ENCODE results near the gene GRHL1. TPM values are rescaled to one million over a fixed set of nuclear protein-coding genes. Genes with fewer than 3 reads are reported as not detected.
"Not testable (repeated sequence)": the region's sequence is repeated elsewhere in the genome, so short reads cannot be mapped to it uniquely, and the experiment has no call there.

GRHL1 gene, protein sequence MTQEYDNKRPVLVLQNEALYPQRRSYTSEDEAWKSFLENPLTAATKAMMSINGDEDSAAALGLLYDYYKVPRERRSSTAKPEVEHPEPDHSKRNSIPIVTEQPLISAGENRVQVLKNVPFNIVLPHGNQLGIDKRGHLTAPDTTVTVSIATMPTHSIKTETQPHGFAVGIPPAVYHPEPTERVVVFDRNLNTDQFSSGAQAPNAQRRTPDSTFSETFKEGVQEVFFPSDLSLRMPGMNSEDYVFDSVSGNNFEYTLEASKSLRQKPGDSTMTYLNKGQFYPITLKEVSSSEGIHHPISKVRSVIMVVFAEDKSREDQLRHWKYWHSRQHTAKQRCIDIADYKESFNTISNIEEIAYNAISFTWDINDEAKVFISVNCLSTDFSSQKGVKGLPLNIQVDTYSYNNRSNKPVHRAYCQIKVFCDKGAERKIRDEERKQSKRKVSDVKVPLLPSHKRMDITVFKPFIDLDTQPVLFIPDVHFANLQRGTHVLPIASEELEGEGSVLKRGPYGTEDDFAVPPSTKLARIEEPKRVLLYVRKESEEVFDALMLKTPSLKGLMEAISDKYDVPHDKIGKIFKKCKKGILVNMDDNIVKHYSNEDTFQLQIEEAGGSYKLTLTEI
- 1 to 10 TPM; 4.4 to 5.0 (median 4.7) TPM for polyA plus RNA-seq (ENCODE audit: insufficient read length in 3 of 3)
- long read RNA-seq, donor 1 = 0 reads
- long read RNA-seq, donor 2 = 0 reads
- long read RNA-seq, donor 3, partial matches to known transcripts = 0 of 1 reads
- long read RNA-seq, donor 3, other reads (novel, unspliced or antisense) = 0 of 1 reads
- long read RNA-seq, donor 4 = 0 reads
- long read RNA-seq, donor 5 = 0 reads
- long read RNA-seq, donor 6 = 0 reads
- long read RNA-seq, donor 7 = 0 reads
- long read RNA-seq, donor 8, partial matches to known transcripts = 0 of 1 reads
- long read RNA-seq, donor 8, other reads (novel, unspliced or antisense) = 0 of 1 reads
- long read RNA-seq, donor 9 = 0 reads
- long read RNA-seq, donor 10 = 0 reads
- long read RNA-seq, donor 11 = 0 reads
- long read RNA-seq, donor 12 = 0 reads
- long read RNA-seq, donor 13, partial matches to known transcripts = 0 of 1 reads
- long read RNA-seq, donor 13, other reads (novel, unspliced or antisense) = 0 of 1 reads
- long read RNA-seq, donor 14 = 0 reads
- long read RNA-seq, donor 15 = 0 reads
- long read RNA-seq, donor 16 = 0 reads

DNA sequence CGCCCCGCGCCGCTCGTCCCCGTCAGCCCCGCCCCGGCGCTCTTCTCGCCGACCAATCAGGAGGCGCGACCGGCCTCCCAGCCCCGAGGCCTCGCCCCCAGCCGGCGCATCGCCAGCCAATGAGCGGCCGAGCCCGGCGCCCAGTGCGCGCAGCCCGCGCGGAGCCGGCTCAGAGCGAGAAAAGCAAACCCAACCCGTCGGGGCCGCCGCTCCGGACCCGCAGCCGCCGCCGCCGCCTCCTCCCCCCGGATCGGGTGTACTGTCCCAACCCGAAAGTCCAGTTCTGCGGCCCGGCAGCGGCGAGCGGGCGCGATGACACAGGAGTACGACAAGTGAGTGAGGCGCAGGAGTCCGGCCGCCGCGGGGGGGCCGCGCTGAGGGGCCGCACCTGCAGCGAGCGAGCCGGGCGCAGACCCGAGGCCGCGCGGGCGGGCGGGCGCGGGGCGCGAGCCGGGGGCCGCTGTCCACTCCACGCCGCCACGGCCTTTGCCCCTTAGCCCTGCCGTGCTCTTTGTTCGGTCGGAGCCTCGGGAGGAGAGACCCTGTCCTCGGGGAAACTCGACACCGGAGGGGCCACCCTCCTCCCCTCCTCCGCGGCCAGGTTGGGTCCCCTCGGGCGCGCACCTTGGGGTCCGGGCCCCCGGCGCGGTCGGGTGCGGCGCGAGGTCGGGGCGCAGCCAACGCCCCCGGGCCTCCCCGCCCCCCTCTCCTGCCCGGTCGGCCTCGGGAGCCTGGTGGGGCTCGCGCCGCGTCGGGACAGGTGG is at the start of gene GRHL1:
TSS of gene GRHL1 (plus strand) at position 172 of the 764 bp plus-strand sequence. CDS start at position 313, 141 bp downstream.
- DNase-seq (ENCODE audit: extremely low read depth in 1 of 11, low read depth in 9 of 11, low spot score in 4 of 11) = peak; percentile 76 to 93 (median 86)

DNA sequence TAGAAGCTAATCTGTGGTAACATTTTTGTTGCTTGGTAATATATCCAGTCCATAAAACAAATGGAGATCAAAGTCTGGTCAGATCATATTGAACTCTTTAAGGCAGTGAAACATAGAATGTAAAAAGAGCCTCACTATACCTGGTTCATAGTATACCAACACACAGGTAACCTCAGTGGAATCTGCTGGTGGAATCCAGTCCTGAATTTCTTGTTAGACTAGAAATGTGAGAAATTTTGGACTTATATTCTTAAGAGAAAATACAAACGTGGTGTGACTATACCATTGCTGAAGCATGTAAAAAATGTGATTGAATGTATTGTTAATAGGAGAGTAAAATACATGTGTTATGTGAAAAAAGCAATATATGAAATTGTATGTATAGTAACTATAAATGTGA is 46.1 kb upstream of the GRHL1 start:
- no peak for DNase-seq (ENCODE audit: extremely low read depth in 1 of 11, low read depth in 9 of 11, low spot score in 4 of 11)

DNA sequence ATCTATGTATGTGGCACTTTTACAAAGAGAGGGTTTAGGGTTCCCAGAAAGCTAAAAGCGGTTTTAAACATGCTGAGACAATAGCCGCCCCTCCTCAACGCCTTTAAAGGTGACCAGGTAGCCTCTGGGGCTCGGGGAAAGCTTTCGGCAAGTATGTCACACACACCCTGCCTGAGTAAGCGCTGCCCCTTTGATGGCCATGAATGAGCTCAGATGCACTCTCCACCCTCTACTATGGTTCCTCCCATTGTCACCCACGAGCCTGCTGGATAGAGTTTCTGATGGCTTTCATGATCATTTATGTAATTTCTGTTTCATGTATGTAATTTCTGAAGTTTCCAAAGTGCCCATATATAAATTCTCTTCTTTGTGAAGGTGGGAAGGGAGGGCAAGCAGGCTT is 44.1 kb upstream of the GRHL1 start:
- DNase-seq (ENCODE audit: extremely low read depth in 1 of 11, low read depth in 9 of 11, low spot score in 4 of 11) = no peak

DNA sequence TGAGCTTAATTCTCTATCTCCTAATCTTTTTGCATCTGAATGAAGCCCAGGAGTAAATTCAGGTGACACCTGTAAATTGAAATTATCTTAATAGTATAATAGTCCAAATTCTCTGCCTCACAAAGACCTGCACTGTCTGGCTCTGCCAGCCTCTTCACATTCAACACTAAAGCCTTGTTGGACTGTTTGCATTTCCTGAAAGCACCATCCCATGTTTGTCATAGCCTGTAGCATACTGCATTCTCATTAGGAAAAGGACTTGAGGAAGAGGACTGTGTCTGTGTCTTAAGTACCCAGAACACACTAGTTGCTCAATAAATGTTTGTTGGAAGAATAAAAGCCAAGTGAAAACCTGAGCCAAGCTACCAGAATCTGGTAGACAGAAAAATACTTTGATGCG is 42.9 kb upstream of the GRHL1 start:
- DNase-seq (ENCODE audit: extremely low read depth in 1 of 11, low read depth in 9 of 11, low spot score in 4 of 11) = no peak

DNA sequence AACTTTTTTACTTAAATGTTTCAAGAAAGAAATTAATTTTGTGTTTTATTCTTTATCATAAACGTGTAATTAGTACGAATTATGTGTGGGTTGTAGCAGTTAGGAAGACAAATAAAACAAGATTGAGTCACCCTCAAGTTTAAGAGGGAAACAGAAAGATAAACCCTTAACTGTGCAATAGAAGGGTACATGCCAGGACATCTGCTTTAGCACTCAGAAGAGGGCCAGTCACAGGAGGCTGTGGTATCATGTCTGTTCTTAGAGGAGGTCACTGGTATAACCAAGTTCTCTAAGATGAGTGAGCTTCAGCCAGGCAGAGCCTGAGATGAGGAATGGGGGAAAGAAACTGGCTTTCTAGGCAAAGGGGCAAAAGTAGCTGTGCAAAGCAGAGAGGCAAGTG is 42.4 kb upstream of the GRHL1 start:
- no peak for DNase-seq (ENCODE audit: extremely low read depth in 1 of 11, low read depth in 9 of 11, low spot score in 4 of 11)

DNA sequence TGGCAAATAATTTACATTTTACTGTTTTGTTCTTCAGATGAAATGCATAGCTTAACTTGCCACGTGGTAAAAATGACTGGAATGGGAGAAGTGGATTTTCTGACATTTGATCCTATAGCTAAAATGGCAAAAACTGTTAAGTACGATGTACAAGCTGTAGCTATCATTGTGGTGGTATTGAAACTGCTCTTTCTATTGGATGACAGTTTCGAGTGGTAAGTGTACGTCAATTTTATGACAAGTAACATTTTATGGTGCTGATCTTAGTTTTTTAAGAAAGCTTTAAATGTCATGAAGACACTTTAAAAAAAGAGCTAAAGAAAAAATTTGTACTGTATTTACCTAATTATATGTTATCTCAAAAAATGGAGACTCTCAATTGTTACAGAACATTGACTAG is 40.8 kb upstream of the GRHL1 start:
- DNase-seq (ENCODE audit: extremely low read depth in 1 of 11, low read depth in 9 of 11, low spot score in 4 of 11) = no peak

DNA sequence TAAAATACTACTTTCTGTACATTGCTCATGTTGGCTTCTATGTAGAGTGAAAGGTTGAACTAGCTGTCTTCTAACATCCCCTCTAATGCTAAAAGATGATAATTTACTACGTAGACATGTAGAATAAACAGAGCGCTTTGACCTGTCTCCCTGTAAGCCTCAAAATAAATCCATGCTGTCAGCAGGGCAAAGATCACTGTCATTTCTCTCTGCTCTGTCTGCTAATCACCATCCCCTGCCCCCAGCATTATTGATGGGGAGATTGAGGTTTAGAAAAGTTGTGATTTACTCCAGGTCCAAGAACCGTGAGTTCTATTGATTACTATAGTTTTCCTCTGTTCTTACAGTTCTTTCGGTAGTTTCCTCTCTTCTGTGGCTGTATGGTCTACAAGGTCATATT is 39.0 kb upstream of the GRHL1 start:
- no peak for DNase-seq (ENCODE audit: extremely low read depth in 1 of 11, low read depth in 9 of 11, low spot score in 4 of 11)

DNA sequence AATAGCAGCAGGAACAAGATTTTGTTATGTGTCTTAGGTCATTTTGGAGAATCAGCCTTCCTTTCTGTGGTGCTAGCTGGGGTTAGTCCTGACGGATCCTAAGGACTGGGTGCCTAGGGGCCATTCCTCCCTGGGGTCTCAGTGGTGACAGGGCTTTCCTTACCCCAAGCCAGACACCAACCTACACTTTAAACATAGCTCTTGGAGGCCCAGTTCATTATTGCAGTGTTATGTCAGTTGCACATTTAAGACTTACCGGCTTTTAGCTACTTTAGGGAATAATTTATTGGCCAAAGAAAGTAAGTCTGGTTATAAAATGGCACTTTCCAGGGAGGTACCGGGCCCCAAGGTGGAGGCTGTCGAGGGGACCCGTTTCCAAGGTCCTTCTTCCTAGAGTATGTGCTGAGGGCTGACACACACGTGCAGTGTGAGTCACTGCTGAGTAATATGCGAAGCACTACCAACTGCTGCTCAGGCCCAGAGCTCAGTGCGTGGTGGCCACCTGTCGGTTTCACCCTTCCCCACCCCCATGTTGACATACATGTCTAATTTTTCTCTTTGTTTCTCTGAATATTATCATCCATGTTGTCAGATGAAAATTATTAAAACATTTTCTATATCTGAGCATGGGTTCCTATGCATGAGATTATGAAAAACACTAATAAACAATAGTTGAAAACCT is 37.0 kb upstream of the GRHL1 start:
- DNase-seq (ENCODE audit: extremely low read depth in 1 of 11, low read depth in 9 of 11, low spot score in 4 of 11) = no peak

DNA sequence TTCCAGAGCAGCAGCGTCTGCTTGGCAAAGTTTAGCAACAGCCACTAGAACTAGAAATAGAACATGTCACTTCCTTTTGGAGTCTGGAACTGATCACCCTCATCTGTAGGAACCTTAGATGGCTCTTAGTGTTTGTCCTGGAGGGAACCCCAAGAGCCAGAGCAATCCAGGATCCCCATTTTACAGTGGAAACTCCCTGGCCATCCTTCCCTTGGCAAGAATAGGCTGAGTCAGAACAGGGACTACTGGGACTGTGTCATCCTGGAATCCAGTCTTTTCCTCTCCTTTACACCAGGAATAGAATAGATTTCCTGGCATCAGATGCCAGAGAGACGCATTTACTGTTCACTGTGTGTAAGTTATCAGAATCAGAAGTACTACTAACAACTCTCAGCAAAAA is 33.2 kb upstream of the GRHL1 start:
- no peak for DNase-seq (ENCODE audit: extremely low read depth in 1 of 11, low read depth in 9 of 11, low spot score in 4 of 11)

DNA sequence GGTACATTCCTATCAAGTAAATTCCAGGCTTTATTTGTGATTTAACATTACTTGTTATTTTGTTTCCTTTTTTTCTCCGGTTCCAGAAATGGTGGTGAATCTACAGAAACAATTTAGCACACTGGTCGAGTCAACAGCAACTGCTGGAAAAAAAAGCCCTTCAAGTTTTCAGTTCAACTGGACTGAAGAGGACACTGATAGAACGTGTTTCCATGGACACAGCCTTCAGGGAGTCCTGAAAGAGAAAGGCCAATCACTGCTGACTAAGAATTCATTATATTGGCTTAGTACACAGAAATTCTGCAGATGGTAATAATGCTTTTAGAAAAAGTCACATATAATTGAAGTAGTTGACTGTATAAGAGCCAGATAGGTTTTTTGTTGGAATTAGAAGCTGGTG is 32.0 kb upstream of the GRHL1 start:
- DNase-seq (ENCODE audit: extremely low read depth in 1 of 11, low read depth in 9 of 11, low spot score in 4 of 11) = no peak

DNA sequence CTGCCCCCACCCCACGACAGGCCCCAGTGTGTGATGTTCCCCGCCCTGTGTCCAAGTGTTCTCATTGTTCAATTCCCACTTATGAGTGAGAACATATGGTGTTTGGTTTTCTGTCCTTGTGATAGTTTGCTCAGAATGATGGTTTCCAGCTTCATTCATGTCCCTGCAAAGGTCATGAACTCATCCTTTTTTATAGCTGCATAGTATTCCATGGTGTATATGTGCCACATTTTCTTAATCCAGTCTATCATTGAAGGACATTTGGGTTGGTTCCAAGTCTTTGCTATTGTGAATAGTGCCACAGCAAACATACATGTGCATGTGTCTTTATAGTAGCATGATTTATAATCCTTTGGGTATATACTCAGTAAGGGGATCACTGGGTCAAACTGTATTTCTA is 24.5 kb upstream of the GRHL1 start:
- DNase-seq (ENCODE audit: extremely low read depth in 1 of 11, low read depth in 9 of 11, low spot score in 4 of 11) = not testable (repeated sequence)

DNA sequence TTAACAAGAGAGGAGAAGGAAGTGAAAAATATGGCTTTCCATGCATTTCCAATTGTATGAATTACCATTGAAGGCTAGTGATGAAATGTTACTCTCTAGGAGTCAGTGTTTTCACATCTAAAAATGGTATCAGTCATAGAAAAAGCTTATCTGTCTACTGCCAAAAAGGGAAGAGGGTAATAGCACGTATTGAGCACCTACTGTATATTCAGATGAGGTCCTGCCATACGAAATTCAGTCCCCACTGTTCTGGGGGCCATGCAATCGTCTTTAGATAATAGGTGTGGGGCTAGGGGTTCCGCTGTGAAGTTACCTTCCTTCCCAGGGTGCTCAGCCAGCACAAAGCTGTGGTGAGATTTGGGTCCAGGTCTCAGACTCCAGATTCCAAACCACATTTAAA is 14.2 kb upstream of the GRHL1 start:
- DNase-seq (ENCODE audit: extremely low read depth in 1 of 11, low read depth in 9 of 11, low spot score in 4 of 11) = no peak

DNA sequence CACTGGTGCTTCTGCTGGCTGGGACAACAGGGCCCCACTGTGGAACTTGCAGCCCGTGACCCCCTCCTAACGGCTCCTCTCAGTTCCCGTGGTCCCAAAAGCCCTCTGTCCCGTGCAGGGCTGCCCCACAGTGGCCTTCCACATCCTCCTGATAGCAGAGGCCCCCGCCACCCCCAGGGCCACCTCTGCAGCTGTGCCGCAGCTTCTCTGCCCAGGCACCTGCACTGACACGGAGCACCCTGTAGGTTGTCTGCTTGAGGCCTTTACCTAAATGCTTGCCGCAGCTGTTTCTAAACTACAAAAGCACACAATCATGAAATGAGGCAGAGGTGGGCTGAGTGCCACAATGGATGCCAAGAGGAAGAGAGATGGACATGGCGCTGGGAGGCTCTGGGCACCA is 13.5 kb upstream of the GRHL1 start:
- no peak for DNase-seq (ENCODE audit: extremely low read depth in 1 of 11, low read depth in 9 of 11, low spot score in 4 of 11)

DNA sequence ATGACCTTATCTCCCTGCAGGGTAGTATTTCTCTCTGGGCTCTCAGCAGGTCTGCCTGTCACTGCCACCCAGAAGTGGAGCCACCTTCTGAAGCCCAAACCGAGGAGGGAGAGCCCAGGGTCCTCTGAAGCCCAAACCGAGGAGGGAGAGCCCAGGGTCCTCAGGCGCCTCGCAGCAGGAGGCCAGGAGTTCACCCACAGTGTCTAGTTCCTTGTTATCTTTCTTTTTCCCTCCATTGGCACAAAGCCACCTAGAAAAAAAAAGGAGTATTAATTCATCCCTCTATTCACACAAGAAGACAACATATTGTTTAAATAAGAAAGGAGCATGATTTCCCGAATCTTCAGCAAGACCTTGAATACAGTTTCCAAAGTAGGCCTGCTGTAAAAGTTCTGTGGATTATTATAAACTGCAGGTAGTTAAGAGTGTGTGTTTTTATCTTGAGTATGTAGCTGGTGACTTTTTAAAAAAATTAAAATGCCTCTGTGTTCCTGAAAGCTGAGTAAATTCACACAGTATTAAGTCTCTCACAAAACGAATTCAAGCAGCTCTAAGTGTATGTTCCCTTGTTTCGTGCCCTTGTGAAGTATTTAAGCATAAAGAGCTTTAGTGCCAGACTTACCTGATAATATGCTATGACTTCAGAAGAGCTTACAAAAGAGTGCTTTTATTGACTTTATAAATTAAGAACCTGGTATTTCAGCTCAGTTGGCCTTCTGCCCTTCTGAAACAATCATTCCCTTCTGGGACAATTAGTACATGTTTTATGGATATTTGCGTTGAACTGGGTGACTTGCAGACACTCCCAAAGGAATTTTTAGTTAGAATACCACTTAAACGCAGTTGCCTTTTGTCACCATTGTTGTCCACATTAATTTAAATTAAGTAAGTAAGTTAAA is 11.7 kb upstream of the GRHL1 start:
- no peak for DNase-seq (ENCODE audit: extremely low read depth in 1 of 11, low read depth in 9 of 11, low spot score in 4 of 11)

DNA sequence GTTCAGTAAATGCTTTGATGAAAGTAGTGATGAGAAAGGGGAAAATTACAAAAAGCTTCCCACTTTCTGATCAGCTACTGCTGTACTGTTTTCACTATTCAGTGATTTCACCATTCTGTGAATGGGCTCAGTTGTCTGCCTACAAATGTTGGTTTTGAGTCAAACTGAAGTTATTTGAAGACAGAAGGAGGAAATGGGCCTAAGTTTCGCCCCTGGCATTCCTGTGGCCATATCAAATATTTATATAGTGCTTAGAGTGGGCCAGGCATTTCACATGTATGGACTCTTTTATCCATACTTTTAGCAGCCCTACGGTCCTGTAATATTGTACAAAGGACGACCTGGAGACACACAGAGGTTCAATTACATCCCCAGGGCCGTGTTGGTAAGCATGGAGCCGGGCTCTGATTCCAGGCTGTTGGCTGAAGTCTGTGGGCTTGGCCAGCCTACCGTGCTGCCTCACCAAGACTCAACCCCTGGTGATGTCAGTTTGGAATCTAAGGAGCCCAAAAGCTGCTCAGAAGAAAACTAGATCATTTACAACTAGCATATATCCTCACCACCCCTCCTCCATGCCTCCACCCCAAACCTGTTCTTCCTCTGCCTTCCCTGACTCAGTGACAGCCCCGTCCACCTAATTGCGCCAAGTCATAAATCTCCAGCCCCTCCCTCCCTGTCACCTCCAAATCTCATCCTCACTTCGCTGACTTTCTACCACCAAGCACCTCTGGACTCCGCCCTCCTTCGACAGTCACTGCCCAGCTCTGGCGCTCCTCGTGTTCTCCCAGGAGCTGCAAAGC is 10.1 kb upstream of the GRHL1 start:
- DNase-seq (ENCODE audit: extremely low read depth in 1 of 11, low read depth in 9 of 11, low spot score in 4 of 11) = no peak

DNA sequence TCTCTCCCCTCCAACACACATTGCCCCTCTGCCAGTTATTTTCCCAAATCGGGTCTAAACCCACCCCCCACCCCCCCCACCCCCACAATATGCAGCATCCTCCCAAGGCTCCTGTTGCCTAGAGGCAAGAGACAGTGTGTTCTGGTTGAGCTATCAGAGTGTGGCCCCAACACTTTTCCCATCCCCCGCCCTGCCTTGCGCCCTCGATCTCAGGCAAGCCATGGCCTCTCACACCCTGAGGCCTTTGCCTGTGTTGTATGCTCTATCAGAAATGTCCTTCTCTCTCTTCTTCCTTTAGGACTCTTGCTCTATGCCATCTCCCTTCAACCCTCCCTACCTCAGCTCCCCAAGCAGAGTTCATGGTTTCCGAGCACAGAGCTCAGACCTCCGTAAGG is 9.5 kb upstream of the GRHL1 start:
- DNase-seq (ENCODE audit: extremely low read depth in 1 of 11, low read depth in 9 of 11, low spot score in 4 of 11) = no peak

DNA sequence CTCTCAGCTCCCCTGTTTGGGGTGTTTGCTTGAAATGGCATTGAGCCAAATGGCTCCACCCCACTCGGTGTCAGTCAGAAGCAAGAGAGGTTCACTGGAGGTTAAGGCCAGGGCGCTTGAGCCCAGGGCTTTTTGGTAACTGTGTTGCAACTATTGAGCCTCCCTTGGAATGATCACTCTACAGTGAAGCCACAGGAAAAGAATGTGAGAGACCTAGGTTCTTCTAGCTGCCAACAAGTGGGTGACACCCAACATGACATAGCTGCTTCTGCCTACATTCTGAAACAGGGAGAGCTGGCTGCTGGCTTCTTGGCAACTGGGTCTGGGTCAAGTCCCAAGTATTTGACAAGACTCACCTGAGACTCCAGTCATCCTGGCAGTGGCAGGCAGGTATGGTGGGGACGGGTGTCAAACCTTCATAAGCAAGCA is 7.1 kb upstream of the GRHL1 start:
- DNase-seq (ENCODE audit: extremely low read depth in 1 of 11, low read depth in 9 of 11, low spot score in 4 of 11) = no peak
